Osteoblast (primary cell): ENCODE measurements around the gene FUT3. TPM values are rescaled to one million over a fixed set of nuclear protein-coding genes. Genes with fewer than 3 reads are reported as not detected.
A peak's percentile ranks its signal among the peaks of the same experiment; 100 is the strongest.

ENCODE experiments used
- DNase-seq: peaks from one replicate; pipeline ENCODE4 v3.0.0; 2011; ENCODE audit warnings: low spot score, mixed read lengths; ENCODE audit not compliant: insufficient read length; ENCODE audit errors: missing footprints
- H2AFZ ChIP-seq: 2 replicates; pipeline ENCODE4 v1.6.0; 2011; ENCODE audit warnings: mild to moderate bottlenecking, low read length
- H3K27ac ChIP-seq: 2 replicates; pipeline ENCODE4 v1.5.1; 2011; ENCODE audit warnings: mild to moderate bottlenecking, low read depth, low read length, moderate library complexity
- H3K27me3 ChIP-seq: 2 replicates; pipeline ENCODE4 v1.6.0; 2012; ENCODE audit warnings: mild to moderate bottlenecking, control low read depth, inconsistent platforms, low read length, moderate library complexity; ENCODE audit not compliant: insufficient read depth
- H3K36me3 ChIP-seq: 2 replicates; pipeline ENCODE4 v1.5.1; 2011; ENCODE audit warnings: mild to moderate bottlenecking, low read length, control low read depth, moderate library complexity; ENCODE audit not compliant: insufficient read depth
- H3K4me1 ChIP-seq: 2 replicates; pipeline ENCODE4 v1.5.1; 2011; ENCODE audit warnings: mild to moderate bottlenecking, low read length, control low read depth, moderate library complexity; ENCODE audit not compliant: insufficient read depth
- H3K4me2 ChIP-seq: 2 replicates; pipeline ENCODE4 v1.6.0; 2011; ENCODE audit warnings: mild to moderate bottlenecking, low read length; ENCODE audit not compliant: insufficient read depth
- H3K4me3 ChIP-seq: fragments of 200-600 bp; sonication (generic); 3 replicates; pipeline ENCODE4 v1.5.1; 2012; ENCODE audit warnings: mild to moderate bottlenecking, low read length, inconsistent platforms; ENCODE audit not compliant: insufficient read depth
- H3K79me2 ChIP-seq: 2 replicates; pipeline ENCODE4 v1.6.0; 2012; ENCODE audit warnings: mild to moderate bottlenecking, low read length, control low read depth, inconsistent platforms; ENCODE audit not compliant: insufficient read depth
- H3K9me3 ChIP-seq: 2 replicates; pipeline ENCODE4 v1.5.1; 2011; ENCODE audit warnings: low read depth, low read length, control low read depth
- H4K20me1 ChIP-seq: 2 replicates; pipeline ENCODE4 v1.6.0; 2012; ENCODE audit warnings: mild to moderate bottlenecking, low read length, control low read depth; ENCODE audit not compliant: insufficient read depth
- CTCF ChIP-seq: IDR thresholded peaks from 2 replicates; pipeline ENCODE4 v1.5.1; 2011; ENCODE audit warnings: mild to moderate bottlenecking, low read depth, low read length, moderate library complexity; ENCODE audit errors: extremely low read depth
- total RNA-seq: library from RNA; depleted of rRNA; stranded (reverse); fragments of >200 nt; gene quantifications from 2 replicates; pipeline ENCODE4 v1.2.3, GENCODE V29; 2012

The FUT3 gene
- total RNA-seq, 1 donor, result not detected

GRCh38 chr19:5798244-5798643 lies 53.0 kb downstream of the FUT3 start:
- Histone ChIP-seq H3K9me3 (no peaks in the 10 kb centered on the region), H3K36me3 (no peaks in the 10 kb centered on the region), H3K27ac (no peak overlapping the region), H3K4me2 (no peak overlapping the region), H2AFZ (no peak overlapping the region), H4K20me1 (no peaks in the 10 kb centered on the region), H3K27me3 (peaks cover 6% of the 10 kb centered on the region), H3K79me2 (no peaks in the 10 kb centered on the region), H3K4me1 (no peaks in the 10 kb centered on the region), H3K4me3 (no peak overlapping the region)
- no peak for TF ChIP-seq CTCF
- DNase-seq, result no peak

GRCh38 chr19:5795382-5795919 lies 55.8 kb downstream of the FUT3 start:
- Histone ChIP-seq H4K20me1 (no peaks in the 10 kb centered on the region), H2AFZ (no peak overlapping the region), H3K27me3 (no peaks in the 10 kb centered on the region), H3K9me3 (no peaks in the 10 kb centered on the region), H3K79me2 (peaks cover 3% of the 10 kb centered on the region), H3K27ac (no peak overlapping the region), H3K4me2 (no peak overlapping the region), H3K4me1 (no peaks in the 10 kb centered on the region), H3K4me3 (no peak overlapping the region), H3K36me3 (no peaks in the 10 kb centered on the region)
- peak; percentile 46 for DNase-seq
- TF ChIP-seq CTCF, result no peak

- Histone ChIP-seq H3K9me3 (no peaks in the 10 kb centered on the region), H3K4me3 (no peak overlapping the region), H3K4me2 (no peak overlapping the region), H3K27me3 (no peaks in the 10 kb centered on the region), H3K4me1 (peaks cover 4% of the 10 kb centered on the region), H2AFZ (no peak overlapping the region), H3K36me3 (peaks cover 15% of the 10 kb centered on the region), H4K20me1 (peaks cover 9% of the 10 kb centered on the region), H3K27ac (no peak overlapping the region), H3K79me2 (peaks cover 12% of the 10 kb centered on the region)
- TF ChIP-seq CTCF, result no peak
- no peak for DNase-seq
Observed at GRCh38 chr19:5793188-5793587, 58.1 kb downstream of the FUT3 start.

Other genes with a start within 250 kb of the FUT3 start
- gene SAFB2, start 228.7 kb downstream of the FUT3 start, total RNA-seq, result 38.0 and 43.0 TPM in 2 replicates
- gene SAFB, start 228.4 kb downstream of the FUT3 start, total RNA-seq, result 33.7 and 42.4 TPM in 2 replicates
- gene MICOS13, start 170.9 kb downstream of the FUT3 start, total RNA-seq, result 21.0 and 25.9 TPM in 2 replicates
- 12.1 and 14.8 TPM in 2 replicates for gene HSD11B1L, start 170.4 kb downstream of the FUT3 start, total RNA-seq
- 228 and 257 TPM in 2 replicates for gene RPL36, start 161.2 kb downstream of the FUT3 start, total RNA-seq
- 130 and 163 TPM in 2 replicates for gene LONP1, start 131.3 kb downstream of the FUT3 start, total RNA-seq
- gene CATSPERD, start 130.8 kb downstream of the FUT3 start, total RNA-seq, result under 0.01 TPM in 2 replicates
- 0.29 and 0.36 TPM in 2 replicates for gene PRR22, start 66.7 kb downstream of the FUT3 start, total RNA-seq
- 21.2 and 30.0 TPM in 2 replicates for gene DUS3L, start 60.3 kb downstream of the FUT3 start, total RNA-seq
- gene NRTN, start 46.4 kb downstream of the FUT3 start, total RNA-seq, result not detected in 2 replicates
- not detected in 2 replicates for gene FUT6, start 11.7 kb downstream of the FUT3 start, total RNA-seq
- not detected in 2 replicates for gene FUT5, start 19.1 kb upstream of the FUT3 start, total RNA-seq
- 235 and 265 TPM in 2 replicates for gene NDUFA11, start 52.3 kb upstream of the FUT3 start, total RNA-seq
- gene VMAC, start 53.4 kb upstream of the FUT3 start, total RNA-seq, result 12.3 and 12.7 TPM in 2 replicates
- gene CAPS, start 62.8 kb upstream of the FUT3 start, total RNA-seq, result 10.6 and 18.1 TPM in 2 replicates
- gene RANBP3, start 126.7 kb upstream of the FUT3 start, total RNA-seq, result 40.5 and 42.1 TPM in 2 replicates